Colonic mucosa (tissue), 4 donors: Measurements from ENCODE around the gene GPC5. TPM values are rescaled to one million over a fixed set of nuclear protein-coding genes. Genes with fewer than 3 reads are reported as not detected.

Experiments
- DNase-seq: peaks from one replicate; pipeline ENCODE4 v3.0.0-alpha.2; 2020
- H3K27ac ChIP-seq: fragments of 200-600 bp; one replicate; pipeline ENCODE4 v1.8.0; 2021
- H3K27me3 ChIP-seq: fragments of 200-600 bp; one replicate; pipeline ENCODE4 v1.8.0; 2021
- H3K36me3 ChIP-seq: fragments of 200-600 bp; one replicate; pipeline ENCODE4 v1.8.0; 2021
- H3K4me1 ChIP-seq: fragments of 200-600 bp; one replicate; pipeline ENCODE4 v1.8.0; 2021; ENCODE audit warnings: mild to moderate bottlenecking
- H3K4me3 ChIP-seq: fragments of 200-600 bp; one replicate; pipeline ENCODE4 v1.8.0; 2021
- H3K9ac ChIP-seq, 2 donors: one replicate each; pipeline ENCODE4 v1.7.0; 2013; ENCODE audit warnings: control low read depth in 2 of 2, low read depth in 2 of 2, low read length in 2 of 2
- H3K9me3 ChIP-seq: fragments of 200-600 bp; one replicate; pipeline ENCODE4 v1.8.0; 2021
- CTCF ChIP-seq: fragments of 200-600 bp; IDR thresholded peaks from one replicate; pipeline ENCODE4 v1.8.0; 2022; ENCODE audit warnings: antibody characterized with exemption, mild to moderate bottlenecking
- intact Hi-C: fragments of 100-400 bp; cut with DNase I; formaldehyde crosslinking; loops from one replicate; pipeline ENCODE4 v1.14.1; 2022
- total RNA-seq, 2 donors: library from RNA; stranded (reverse); fragmentation: NEBNext Ultra II Directional in 1 of 2; extraction: Animal tissue kit (Norgen Biotek cat#: 25700) in 1 of 2; gene quantifications; one replicate each; pipeline ENCODE4 v1.2.1, GENCODE V29; 2021
- donor health status: healthy.
- donor health status: DM: no; HTN: no; CAD: no.
- donor health status: DM: no; HTN: no; CAD: no.

Gene GPC5
- total RNA-seq, 2 donors from 2014 or later, result 0.42 TPM; not detected in 1

GRCh38 chr13:92054389-92054788, 656.0 kb downstream of the GPC5 start:
- Histone ChIP-seq H3K4me3 (no peak overlapping the region), H3K27me3 (no peaks in the 10 kb centered on the region), H3K36me3 (no peaks in the 10 kb centered on the region), H3K27ac (no peak overlapping the region), H3K4me1 (no peaks in the 10 kb centered on the region), H3K9me3 (no peaks in the 10 kb centered on the region), H3K9ac (no peak overlapping the region)
- no peak for TF ChIP-seq CTCF
- DNase-seq, result no peak
- intact Hi-C loops, result no loop called here

DNA sequence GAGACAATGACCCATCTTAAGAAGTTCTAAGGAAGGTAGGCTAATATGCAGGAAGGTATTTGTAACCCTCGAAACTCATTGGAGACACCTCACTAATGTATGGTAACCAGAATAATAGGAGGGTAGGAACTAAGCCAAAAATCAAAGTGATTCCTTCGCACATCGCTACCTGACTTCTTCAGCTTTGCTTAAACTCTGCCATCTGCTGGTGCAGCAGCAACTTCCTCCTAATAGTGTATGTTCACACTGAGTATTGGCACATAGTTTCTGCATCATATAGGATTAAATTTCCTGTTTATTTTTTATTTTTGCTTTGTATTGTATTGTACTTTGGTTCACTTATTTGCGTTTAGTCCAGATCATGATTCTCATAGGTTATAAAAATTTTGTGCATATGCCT, 676.2 kb downstream of the GPC5 start:
- no peaks in the 10 kb centered on the region for H3K36me3 ChIP-seq
- no peaks in the 10 kb centered on the region for H3K4me1 ChIP-seq
- no peaks in the 10 kb centered on the region for H3K9me3 ChIP-seq
- no peak overlapping the region for H3K9ac ChIP-seq
- TF ChIP-seq CTCF, result no peak
- H3K27me3 ChIP-seq, result no peaks in the 10 kb centered on the region
- no peak overlapping the region for H3K4me3 ChIP-seq
- intact Hi-C loops, result loop anchor here (10.0 kb wide), 1 partner anchor 130 kb away; no protein-coding TSS in a partner anchor
- H3K27ac ChIP-seq, result no peak overlapping the region
- DNase-seq, result no peak

DNA sequence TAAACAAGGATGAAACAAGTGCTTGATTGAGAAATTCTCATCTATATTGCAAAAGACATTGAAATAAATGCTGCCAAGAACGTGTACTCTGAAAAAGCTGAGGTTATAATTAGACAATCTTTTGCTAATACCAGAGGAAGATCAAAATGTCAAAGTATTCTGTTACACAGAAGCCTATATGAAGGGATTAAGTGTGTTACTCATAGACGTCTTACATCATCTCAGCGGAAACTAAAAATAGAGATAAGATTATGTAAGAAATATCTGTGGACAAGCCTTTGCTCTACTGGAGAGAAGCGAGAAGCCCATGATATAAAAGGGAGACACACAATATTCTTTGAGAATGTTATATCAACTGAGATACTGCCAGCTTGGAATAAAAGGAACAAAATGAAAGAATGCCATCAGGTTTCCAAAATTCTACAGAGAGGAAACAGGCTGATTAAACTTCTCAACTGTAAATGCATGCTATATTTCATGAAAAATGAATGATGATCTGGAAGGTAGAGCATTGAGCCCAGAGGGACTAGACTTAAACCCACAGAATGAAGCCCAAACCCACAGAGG, 699.0 kb downstream of the GPC5 start:
- H3K9me3 ChIP-seq, result no peaks in the 10 kb centered on the region
- intact Hi-C loops, result no loop called here
- TF ChIP-seq CTCF, result no peak
- H3K4me3 ChIP-seq, result no peak overlapping the region
- no peak overlapping the region for H3K27ac ChIP-seq
- no peaks in the 10 kb centered on the region for H3K4me1 ChIP-seq
- no peak overlapping the region for H3K9ac ChIP-seq
- DNase-seq, result no peak
- H3K36me3 ChIP-seq, result no peaks in the 10 kb centered on the region
- no peaks in the 10 kb centered on the region for H3K27me3 ChIP-seq

DNA sequence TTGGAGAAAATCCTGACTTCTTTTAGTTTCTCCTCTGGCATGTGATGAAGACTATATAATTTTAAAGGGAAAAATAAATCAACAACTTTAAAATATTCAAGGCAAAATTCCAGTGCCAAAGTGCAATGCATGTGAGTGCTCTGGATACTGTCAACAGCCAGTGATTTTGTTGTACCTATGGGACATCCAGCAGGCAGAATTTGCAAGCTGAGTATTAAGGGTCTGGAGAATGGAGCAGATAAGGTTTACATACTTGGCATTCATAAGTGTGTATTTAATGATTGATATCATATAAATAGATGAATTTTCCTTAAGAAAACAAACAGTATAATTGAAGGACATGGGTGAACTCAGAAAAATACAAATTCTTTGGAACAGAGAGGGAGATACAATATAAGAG, 703.4 kb downstream of the GPC5 start:
- Histone ChIP-seq H3K27me3 (no peaks in the 10 kb centered on the region), H3K4me1 (no peaks in the 10 kb centered on the region), H3K9ac (no peak overlapping the region), H3K4me3 (no peak overlapping the region), H3K36me3 (no peaks in the 10 kb centered on the region), H3K9me3 (no peaks in the 10 kb centered on the region), H3K27ac (no peak overlapping the region)
- DNase-seq, result no peak
- intact Hi-C loops, result no loop called here
- no peak for TF ChIP-seq CTCF

DNA sequence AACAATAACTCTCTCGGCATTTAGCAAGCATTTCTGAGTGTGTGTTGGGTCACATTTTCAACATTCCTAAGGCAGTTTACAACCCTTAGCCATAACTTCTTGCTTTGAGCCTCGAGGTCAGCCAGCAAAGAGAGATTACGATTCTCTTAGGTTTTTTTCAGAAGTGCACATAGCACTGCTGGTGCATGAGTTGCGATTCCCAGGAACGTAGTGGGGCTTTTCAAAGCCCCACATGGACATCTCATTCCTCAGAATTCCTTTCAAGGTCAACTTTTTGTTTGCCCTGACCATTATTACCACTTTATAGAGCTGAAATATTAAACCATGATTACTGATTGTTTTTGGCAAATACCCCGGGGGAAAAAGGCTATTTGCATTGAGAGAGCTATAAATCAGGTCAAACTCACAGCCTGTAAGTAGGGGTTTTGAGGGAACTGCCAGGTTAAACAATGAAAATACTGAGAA, 705.3 kb downstream of the GPC5 start:
- intact Hi-C loops, result no loop called here
- TF ChIP-seq CTCF, result no peak
- H3K27ac ChIP-seq, result no peak overlapping the region

More for the DNA sequence above, 705.3 kb downstream of the GPC5 start:
- no peak overlapping the region for H3K4me3 ChIP-seq
- no peaks in the 10 kb centered on the region for H3K4me1 ChIP-seq
- H3K9ac ChIP-seq, result no peak overlapping the region
- H3K36me3 ChIP-seq, result no peaks in the 10 kb centered on the region
- DNase-seq, result no peak
- no peaks in the 10 kb centered on the region for H3K27me3 ChIP-seq
- no peaks in the 10 kb centered on the region for H3K9me3 ChIP-seq
